NCI-H1048 (cell line): ENCODE results near the gene PHF14.

Experiments used
- DNase-seq: peaks from one replicate; lab custom pipeline; 2025; lab: John Stamatoyannopoulos, UW

PHF14 gene

DNA sequence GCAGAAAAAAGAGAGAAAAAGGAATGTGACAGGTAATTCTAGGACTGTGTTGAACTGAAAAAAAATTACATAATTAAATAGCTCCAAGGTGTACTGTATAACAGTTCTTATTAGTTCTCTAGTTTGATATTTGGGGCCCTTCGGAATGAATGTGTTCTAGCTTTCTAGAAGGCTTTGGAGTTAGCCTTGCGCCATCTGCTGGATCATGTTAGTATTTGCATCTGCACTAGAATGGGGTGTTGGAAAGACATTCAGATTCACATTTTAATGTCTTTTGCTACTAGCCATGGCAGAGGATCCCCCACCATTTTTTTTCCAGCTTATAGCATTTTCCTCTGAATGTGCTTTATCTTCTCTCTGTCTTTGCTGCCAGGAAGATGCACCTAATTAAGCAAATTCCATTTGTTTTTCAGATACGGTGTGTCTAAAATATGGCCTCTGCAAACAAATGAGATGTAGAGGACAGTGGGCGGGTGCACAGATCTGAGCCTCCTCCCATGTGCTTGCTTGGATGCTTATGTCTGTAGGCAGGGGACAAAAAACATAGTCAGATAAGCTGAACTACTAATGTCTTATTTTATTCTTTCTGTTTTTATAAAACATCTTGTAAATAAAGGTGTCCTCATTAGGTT lies 238.5 kb downstream of the PHF14 start:
- DNase-seq: peak; percentile 48

GRCh38 chr7:11212816-11213215 lies 239.1 kb downstream of the PHF14 start:
- DNase-seq: peak; percentile 42

DNA sequence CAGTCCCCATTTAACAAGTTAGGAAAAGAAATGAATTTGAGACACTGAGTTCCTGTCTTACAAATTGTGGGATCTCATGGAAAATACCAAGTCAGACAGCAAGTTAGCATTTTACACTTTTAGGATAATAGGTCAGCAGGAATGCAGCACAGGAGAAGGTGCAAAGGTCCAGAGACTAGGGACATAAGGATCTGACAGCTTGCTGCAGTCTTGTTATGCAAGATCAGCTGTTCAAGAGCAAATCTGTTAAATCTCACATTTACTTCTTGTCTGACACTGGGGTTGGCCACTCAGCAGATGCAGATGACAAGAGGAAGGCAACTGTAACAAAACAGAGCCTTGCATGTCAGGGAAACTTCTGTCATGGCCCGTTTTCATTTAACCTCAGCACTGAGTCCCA lies 239.6 kb downstream of the PHF14 start:
- no peak for DNase-seq

DNA sequence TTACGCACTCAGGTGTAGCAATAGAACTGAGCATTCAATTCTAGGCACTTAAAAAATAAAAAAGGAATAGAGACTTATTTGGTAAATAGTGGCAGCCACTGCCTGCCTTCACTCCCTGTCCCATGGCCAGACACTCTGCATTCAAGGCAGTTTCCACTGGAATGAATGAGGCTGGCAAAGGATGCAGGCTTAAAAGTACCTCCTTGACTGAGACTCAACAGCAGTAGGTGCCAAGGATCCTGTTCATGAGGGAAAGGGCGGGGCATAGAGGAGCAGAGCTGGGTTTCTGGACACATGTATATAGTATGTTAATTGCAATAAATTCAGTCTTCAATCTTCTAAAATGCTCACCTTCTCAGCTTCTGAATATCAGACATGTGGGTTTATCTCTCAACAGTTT lies 242.6 kb downstream of the PHF14 start:
- DNase-seq: no peak

DNA sequence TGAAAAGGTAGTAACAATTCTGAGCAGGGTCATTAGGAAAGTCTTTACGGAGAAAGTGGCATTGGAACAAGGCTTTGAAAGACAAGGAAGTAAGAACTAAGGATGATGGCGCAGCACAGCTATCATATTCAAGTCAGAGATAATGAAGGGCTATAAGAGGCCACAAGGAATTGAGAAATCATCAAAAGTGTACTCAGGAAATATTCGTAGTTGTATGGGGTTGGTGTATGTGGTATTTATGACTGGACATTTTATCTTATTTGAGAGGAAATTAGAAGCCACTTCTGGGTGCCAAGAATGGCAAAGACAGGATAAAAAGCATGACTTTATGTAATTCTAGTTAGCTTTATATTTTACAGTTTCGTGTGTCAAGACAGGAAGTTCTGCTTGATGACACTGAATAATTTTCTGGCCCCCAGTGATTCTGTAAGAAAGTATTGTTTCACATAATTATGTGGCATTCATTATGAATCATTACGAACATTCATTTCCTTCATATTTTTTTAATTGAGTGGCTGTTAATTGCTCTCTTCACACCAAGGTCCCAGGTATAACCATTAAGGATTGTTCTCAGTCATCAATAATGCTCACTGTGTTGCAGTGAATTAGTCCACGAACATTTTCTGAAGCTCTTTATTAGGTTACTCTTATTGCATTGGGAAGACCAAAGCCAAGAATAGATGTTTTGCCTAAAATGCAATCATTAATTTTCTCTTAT lies 244.3 kb downstream of the PHF14 start:
- DNase-seq: no peak
